CD4-positive, CD25-positive, alpha-beta regulatory T cell (primary cell): Measurements from ENCODE around the gene C1orf141. TPM values are rescaled to one million over a fixed set of nuclear protein-coding genes. Genes with fewer than 3 reads are reported as not detected.
"Not testable (repeated sequence)": the region's sequence is repeated elsewhere in the genome, so short reads cannot be mapped to it uniquely, and the experiment has no call there.

Experiments used
- ATAC-seq, 2 donors: fragments of 150-1000 bp; cut with Tn5 transposase; one replicate each; pipeline ENCODE4 v1.10.0; 2021; ENCODE audit warnings: low read depth in 2 of 2, moderate number of reproducible peaks in 2 of 2, moderate library complexity in 1 of 2
- DNase-seq, 3 donors: peaks; one replicate each; pipeline versions ENCODE4 v3.0.0 to v3.0.0-alpha.2; 2012 to 2022; ENCODE audit warnings: mixed read lengths in 1 of 3
- H3K27ac ChIP-seq: one replicate; pipeline ENCODE4 v1.7.0; 2013; ENCODE audit warnings: mild to moderate bottlenecking, low read length; ENCODE audit not compliant: insufficient read depth, poor library complexity, severe bottlenecking
- H3K27me3 ChIP-seq: one replicate; pipeline ENCODE4 v1.7.0; 2013; ENCODE audit warnings: low read length; ENCODE audit not compliant: control insufficient read depth, insufficient read depth
- H3K36me3 ChIP-seq: one replicate; pipeline ENCODE4 v1.7.0; 2013; ENCODE audit warnings: mild to moderate bottlenecking, low read length, moderate library complexity; ENCODE audit not compliant: control insufficient read depth, insufficient read depth
- H3K4me1 ChIP-seq: 2 replicates; pipeline ENCODE4 v1.7.0; 2013; ENCODE audit warnings: mild to moderate bottlenecking, low read length; ENCODE audit not compliant: insufficient read depth, control insufficient read depth, poor library complexity, severe bottlenecking
- H3K4me3 ChIP-seq: one replicate; pipeline ENCODE4 v1.7.0; 2013; ENCODE audit warnings: low read depth, mild to moderate bottlenecking, low read length, moderate library complexity
- H3K9me3 ChIP-seq, 2 experiments: 1 replicate in 1 of 2; 2 replicates in 1 of 2; pipeline ENCODE4 v1.7.0; 2013; ENCODE audit warnings: low read length in 2 of 2, mild to moderate bottlenecking in 1 of 2, moderate library complexity in 1 of 2; ENCODE audit not compliant: control insufficient read depth in 2 of 2
- H3K27ac Mint-ChIP-seq, 3 donors: one replicate each; pipeline ENCODE4 v1.8.0; 2020 to 2022; ENCODE audit warnings: mild to moderate bottlenecking in 3 of 3, mixed read lengths in 3 of 3, moderate library complexity in 2 of 3
- H3K27me3 Mint-ChIP-seq: one replicate; pipeline ENCODE4 v1.8.0; 2022; ENCODE audit warnings: mild to moderate bottlenecking, mixed read lengths
- H3K36me3 Mint-ChIP-seq: one replicate; pipeline ENCODE4 v1.8.0; 2020; ENCODE audit warnings: mixed read lengths
- H3K4me1 Mint-ChIP-seq, 4 donors: one replicate each; pipeline ENCODE4 v1.8.0; 2020 to 2022; ENCODE audit warnings: mixed read lengths in 4 of 4, mild to moderate bottlenecking in 1 of 4
- H3K4me3 Mint-ChIP-seq, 4 donors: one replicate each; pipeline ENCODE4 v1.8.0; 2020 to 2022; ENCODE audit warnings: mild to moderate bottlenecking in 4 of 4, mixed read lengths in 4 of 4, moderate library complexity in 3 of 4
- H3K9me3 Mint-ChIP-seq, 7 donors: one replicate each; pipeline ENCODE4 v1.8.0; 2020 to 2022; ENCODE audit warnings: mixed read lengths in 7 of 7, mild to moderate bottlenecking in 3 of 7, moderate library complexity in 2 of 7
- polyA plus RNA-seq, 4 donors: library from polyadenylated mRNA; unstranded; fragments of 300-500 nt; fragmentation: Illumina TruSeq; gene quantifications; one replicate each; pipeline ENCODE4 v1.2.3, GENCODE V29; 2021
- total RNA-seq: library from RNA; stranded (reverse); gene quantifications from one replicate; pipeline ENCODE4 v1.2.3, GENCODE V29; 2022

Gene C1orf141
- total and polyA plus RNA-seq, 5 donors from 2014 or later = not detected

GRCh38 chr1:67085326-67085725 lies 49.4 kb downstream of the C1orf141 start:
- H3K27ac Mint-ChIP-seq = no peak overlapping the region

GRCh38 chr1:67084765-67085318 lies 49.9 kb downstream of the C1orf141 start:
- ATAC-seq (no peak), DNase-seq (no peak)
- H3K36me3 Mint-ChIP-seq = no peaks in the 10 kb centered on the region
- H3K9me3 Mint-ChIP-seq = peaks cover 0 to 4% (median 0%) of the 10 kb centered on the region in 7 donors
- H3K4me3 Mint-ChIP-seq = no peak overlapping the region
- no peaks in the 10 kb centered on the region for H3K4me1 Mint-ChIP-seq
- H3K27me3 Mint-ChIP-seq = no peaks in the 10 kb centered on the region
- Histone ChIP-seq H3K36me3 (no peaks in the 10 kb centered on the region), H3K4me1 (no peaks in the 10 kb centered on the region), H3K27me3 (no peaks in the 10 kb centered on the region), H3K27ac (no peak overlapping the region), H3K9me3 (no peaks in the 10 kb centered on the region), H3K4me3 (no peak overlapping the region)
- no peak overlapping the region for H3K27ac Mint-ChIP-seq

More at GRCh38 chr1:67085326-67085725, 49.4 kb downstream of the C1orf141 start:
- Mint-ChIP-seq H3K27me3 (no peaks in the 10 kb centered on the region), H3K9me3 (peaks cover 0 to 4% (median 0%) of the 10 kb centered on the region in 7 donors), H3K36me3 (no peaks in the 10 kb centered on the region), H3K4me3 (no peak overlapping the region), H3K4me1 (no peaks in the 10 kb centered on the region)
- Histone ChIP-seq H3K36me3 (no peaks in the 10 kb centered on the region), H3K9me3 (no peaks in the 10 kb centered on the region), H3K4me3 (no peak overlapping the region), H3K27ac (no peak overlapping the region), H3K4me1 (no peaks in the 10 kb centered on the region), H3K27me3 (no peaks in the 10 kb centered on the region)
- no peak for ATAC-seq
- no peak for DNase-seq

- Histone ChIP-seq H3K4me3 (no peak overlapping the region), H3K27me3 (peaks cover 7% of the 10 kb centered on the region), H3K36me3 (no peaks in the 10 kb centered on the region), H3K27ac (no peak overlapping the region), H3K4me1 (no peaks in the 10 kb centered on the region), H3K9me3 (no peaks in the 10 kb centered on the region)
- Mint-ChIP-seq H3K27me3 (peaks cover 6% of the 10 kb centered on the region), H3K4me3 (no peak overlapping the region), H3K4me1 (peaks cover 0 to 5% (median 0%) of the 10 kb centered on the region in 4 donors), H3K27ac (no peak overlapping the region), H3K36me3 (no peaks in the 10 kb centered on the region), H3K9me3 (peaks cover 0 to 6% (median 2%) of the 10 kb centered on the region in 7 donors)
- DNase-seq (no peak), ATAC-seq (no peak)
These were observed 56.5 kb downstream of the C1orf141 start for GRCh38 chr1:67078291-67078690.

- H3K9me3 Mint-ChIP-seq = peaks cover 3 to 12% (median 5%) of the 10 kb centered on the region in 7 donors
- H3K4me3 ChIP-seq = no peak overlapping the region
- H3K9me3 ChIP-seq = peaks cover 2 to 4% of the 10 kb centered on the region in 2 experiments
- no peaks in the 10 kb centered on the region for H3K36me3 ChIP-seq
- DNase-seq (no peak), ATAC-seq (no peak)
- H3K27ac Mint-ChIP-seq = no peak overlapping the region
- peaks cover 6% of the 10 kb centered on the region for H3K27me3 Mint-ChIP-seq
- peaks cover 7% of the 10 kb centered on the region for H3K27me3 ChIP-seq
- H3K4me3 Mint-ChIP-seq = no peak overlapping the region
- peaks cover 3% of the 10 kb centered on the region for H3K36me3 Mint-ChIP-seq
- H3K27ac ChIP-seq = no peak overlapping the region
- peaks cover 0 to 5% (median 0%) of the 10 kb centered on the region in 4 donors for H3K4me1 Mint-ChIP-seq
- H3K4me1 ChIP-seq = no peaks in the 10 kb centered on the region
These were observed 57.2 kb downstream of the C1orf141 start for GRCh38 chr1:67077593-67077992.

- peaks cover 0 to 5% (median 0%) of the 10 kb centered on the region in 4 donors for H3K4me1 Mint-ChIP-seq
- no peak overlapping the region for H3K4me3 Mint-ChIP-seq
- Histone ChIP-seq H3K27ac (no peak overlapping the region), H3K27me3 (peaks cover 7% of the 10 kb centered on the region), H3K4me3 (no peak overlapping the region), H3K4me1 (no peaks in the 10 kb centered on the region), H3K36me3 (no peaks in the 10 kb centered on the region), H3K9me3 (peaks cover 10 to 11% of the 10 kb centered on the region in 2 experiments)
- H3K27ac Mint-ChIP-seq = no peak overlapping the region
- DNase-seq (no peak), ATAC-seq (no peak)
- H3K9me3 Mint-ChIP-seq = peaks cover 5 to 20% (median 14%) of the 10 kb centered on the region in 7 donors
- peaks cover 11% of the 10 kb centered on the region for H3K36me3 Mint-ChIP-seq
- H3K27me3 Mint-ChIP-seq = peaks cover 12% of the 10 kb centered on the region
These were observed 62.0 kb downstream of the C1orf141 start for GRCh38 chr1:67072749-67073148.

- not testable (repeated sequence) for H3K36me3 ChIP-seq, H3K4me1 ChIP-seq, H3K27ac Mint-ChIP-seq, DNase-seq, H3K4me3 Mint-ChIP-seq, ATAC-seq, H3K27me3 ChIP-seq, H3K27ac ChIP-seq, H3K4me3 ChIP-seq, H3K4me1 Mint-ChIP-seq
- peaks cover 15% of the 10 kb centered on the region for H3K36me3 Mint-ChIP-seq
- peaks cover 9 to 11% of the 10 kb centered on the region in 2 experiments for H3K9me3 ChIP-seq
- H3K9me3 Mint-ChIP-seq = peaks cover 5 to 26% (median 15%) of the 10 kb centered on the region in 7 donors
- H3K27me3 Mint-ChIP-seq = peaks cover 33% of the 10 kb centered on the region
These were observed 67.1 kb downstream of the C1orf141 start for GRCh38 chr1:67067655-67068054.

- Histone ChIP-seq H3K4me1 (no peaks in the 10 kb centered on the region), H3K36me3 (no peaks in the 10 kb centered on the region), H3K27ac (no peak overlapping the region), H3K9me3 (no peaks in the 10 kb centered on the region), H3K4me3 (no peak overlapping the region), H3K27me3 (peaks cover 7% of the 10 kb centered on the region)
- H3K36me3 Mint-ChIP-seq = peaks cover 6% of the 10 kb centered on the region
- DNase-seq (no peak), ATAC-seq (no peak)
- H3K27me3 Mint-ChIP-seq = peaks cover 26% of the 10 kb centered on the region
- H3K4me3 Mint-ChIP-seq = no peak overlapping the region
- no peaks in the 10 kb centered on the region for H3K4me1 Mint-ChIP-seq
- no peak overlapping the region for H3K27ac Mint-ChIP-seq
- peaks cover 0 to 8% (median 3%) of the 10 kb centered on the region in 7 donors for H3K9me3 Mint-ChIP-seq
These were observed 72.4 kb downstream of the C1orf141 start for GRCh38 chr1:67062412-67062811.

GRCh38 chr1:67061266-67061665 lies 73.5 kb downstream of the C1orf141 start:
- H3K27me3 ChIP-seq = peaks cover 7% of the 10 kb centered on the region
- H3K4me1 Mint-ChIP-seq = peaks cover 0 to under 1% (median 0%) of the 10 kb centered on the region in 4 donors
- DNase-seq (no peak), ATAC-seq (no peak)
- H3K4me3 Mint-ChIP-seq = no peak overlapping the region
- peaks cover 22% of the 10 kb centered on the region for H3K27me3 Mint-ChIP-seq
- peaks cover 0 to 3% (median 0%) of the 10 kb centered on the region in 7 donors for H3K9me3 Mint-ChIP-seq
- no peak overlapping the region for H3K27ac ChIP-seq
- no peaks in the 10 kb centered on the region for H3K36me3 ChIP-seq
- no peak overlapping the region for H3K27ac Mint-ChIP-seq
- H3K4me3 ChIP-seq = no peak overlapping the region
- H3K9me3 ChIP-seq = no peaks in the 10 kb centered on the region
- H3K4me1 ChIP-seq = no peaks in the 10 kb centered on the region
- H3K36me3 Mint-ChIP-seq = no peaks in the 10 kb centered on the region
